ENCODE data around the gene MYO18A.

- TF ChIP-seq CTCF (IDR thresholded peaks at IDR 0.05) = no peak
- no peak for TF ChIP-seq ZFX (IDR thresholded peaks at IDR 0.05; ENCODE audit: borderline replicate concordance)
Measured at GRCh38 chr17:29066047-29066446, 114.2 kb downstream of the MYO18A start.

All from 22Rv1 (cell line).